ENCODE measurements around the gene ANKRD18B. TPM values are rescaled to one million over a fixed set of nuclear protein-coding genes. Genes with fewer than 3 reads are reported as not detected.
A peak's percentile ranks its signal among the peaks of the same experiment; 100 is the strongest.
"Not testable (repeated sequence)": the region's sequence is repeated elsewhere in the genome, so short reads cannot be mapped to it uniquely, and the experiment has no call there.

ANKRD18B gene
- total RNA-seq, 1 experiment from 2014 or later = 12.6 TPM

GRCh38 chr9:33611358-33611757 is 87.3 kb downstream of the ANKRD18B start:
- DNase-seq (ENCODE audit: low spot score) = no peak

GRCh38 chr9:33612410-33612809 is 88.4 kb downstream of the ANKRD18B start:
- DNase-seq (ENCODE audit: low spot score) = not testable (repeated sequence)

- no peak for DNase-seq (ENCODE audit: low spot score)
Observed at GRCh38 chr9:33614001-33614687, 90.1 kb downstream of the ANKRD18B start.

GRCh38 chr9:33618370-33618769 is 94.3 kb downstream of the ANKRD18B start:
- not testable (repeated sequence) for DNase-seq (ENCODE audit: low spot score)

GRCh38 chr9:33619666-33620404 is 95.8 kb downstream of the ANKRD18B start:
- peak; percentile 67 for DNase-seq (ENCODE audit: low spot score)

- peak; percentile 54 for DNase-seq (ENCODE audit: low spot score)
Observed at GRCh38 chr9:33620738-33621439, 96.8 kb downstream of the ANKRD18B start.

Other genes starting within 250 kb of the ANKRD18B start
- 16.3 and 21.7 TPM in 2 replicates for gene NFX1, start 233.7 kb upstream of the ANKRD18B start, total RNA-seq (2014; rRNA removed; shearing (Covaris generic))
- 0.12 TPM in 1 of 2 replicates, not detected in the other for gene AQP7, start 121.7 kb upstream of the ANKRD18B start, total RNA-seq (2014; rRNA removed; shearing (Covaris generic))
- gene AQP3, start 76.7 kb upstream of the ANKRD18B start, total RNA-seq (2014; rRNA removed; shearing (Covaris generic)) = 0.79 and 2.2 TPM in 2 replicates
- gene NOL6, start 50.3 kb upstream of the ANKRD18B start, total RNA-seq (2014; rRNA removed; shearing (Covaris generic)) = 27.0 and 28.1 TPM in 2 replicates